Fibroblast of lung (primary cell): ENCODE data around the gene FAM234B. TPM values are rescaled to one million over a fixed set of nuclear protein-coding genes. Genes with fewer than 3 reads are reported as not detected.

Experiments
- DNase-seq, 2 donors: peaks; one replicate each; pipeline versions ENCODE4 v3.0.0 to v3.0.0-alpha.2; 2010; ENCODE audit warnings: low read depth in 2 of 2
- H2AFZ ChIP-seq: 2 replicates; pipeline ENCODE4 v1.5.1; 2012; ENCODE audit warnings: low read length, control low read depth, inconsistent platforms
- H3K27ac ChIP-seq: 2 replicates; pipeline ENCODE4 v1.5.1; 2011; ENCODE audit warnings: low read length, control low read depth; ENCODE audit not compliant: insufficient read depth
- H3K27me3 ChIP-seq: 2 replicates; pipeline ENCODE4 v1.5.1; 2011; ENCODE audit warnings: mild to moderate bottlenecking, low read length; ENCODE audit not compliant: control insufficient read depth, insufficient read depth
- H3K36me3 ChIP-seq: 2 replicates; pipeline ENCODE4 v1.5.1; 2011; ENCODE audit warnings: low read length; ENCODE audit not compliant: control insufficient read depth, insufficient read depth
- H3K4me1 ChIP-seq: 2 replicates; pipeline ENCODE4 v1.5.1; 2011; ENCODE audit warnings: low read length; ENCODE audit not compliant: control insufficient read depth, insufficient read depth; ENCODE audit errors: extremely low read depth
- H3K4me2 ChIP-seq: 2 replicates; pipeline ENCODE4 v1.5.1; 2011; ENCODE audit warnings: low read length, control low read depth; ENCODE audit not compliant: insufficient read depth; ENCODE audit errors: extremely low read depth
- H3K4me3 ChIP-seq, 4 experiments: fragments of 200-600 bp in 1 of 4; sonication (generic) in 1 of 4; replicated peaks in 1 of 4; 2 replicates each; pipeline ENCODE4 v1.5.1; 2011 to 2016; ENCODE audit warnings: low read length in 4 of 4, low read depth in 3 of 4, mild to moderate bottlenecking in 3 of 4, control low read depth in 2 of 4, inconsistent platforms in 1 of 4, mixed read lengths in 1 of 4; ENCODE audit not compliant: insufficient read depth in 1 of 4; ENCODE audit errors: control extremely low read depth in 1 of 4
- H3K79me2 ChIP-seq: 2 replicates; pipeline ENCODE4 v1.5.1; 2012; ENCODE audit warnings: mild to moderate bottlenecking, low read length, inconsistent platforms; ENCODE audit not compliant: control insufficient read depth, insufficient read depth
- H3K9ac ChIP-seq: 2 replicates; pipeline ENCODE4 v1.5.1; 2011; ENCODE audit warnings: mild to moderate bottlenecking, low read length, control low read depth; ENCODE audit not compliant: insufficient read depth
- H3K9me3 ChIP-seq: 2 replicates; pipeline ENCODE4 v1.5.1; 2012; ENCODE audit warnings: low read depth, low read length; ENCODE audit not compliant: control insufficient read depth, insufficient read depth
- H4K20me1 ChIP-seq: 2 replicates; pipeline ENCODE4 v1.5.1; 2011; ENCODE audit warnings: low read length; ENCODE audit not compliant: control insufficient read depth, insufficient read depth; ENCODE audit errors: extremely low read depth
- EZH2 ChIP-seq: IDR thresholded peaks from 2 replicates; pipeline ENCODE4 v1.5.1; 2012; ENCODE audit warnings: low read length, control low read depth, mild to moderate bottlenecking; ENCODE audit errors: missing control alignments
- polyA plus RNA-seq, 2 donors: library from polyadenylated mRNA; depleted of rRNA in 1 of 2; stranded (reverse) in 1 of 2; unstranded in 1 of 2; fragments of >200 nt; gene quantifications; 2 replicates each; pipeline ENCODE4 v1.2.1, GENCODE V29; 2011 to 2012; ENCODE audit warnings: missing spikeins in 1 of 2
- total RNA-seq: library from RNA; depleted of rRNA; stranded (reverse); fragments of >200 nt; gene quantifications from 2 replicates; pipeline ENCODE4 v1.2.1, GENCODE V29; 2014
- TF ChIP-seq, protein P1 (sequence below), 2 donors: IDR thresholded peaks in 1 of 2; conservative IDR thresholded peaks in 1 of 2; 1 replicate in 1 of 2; 2 replicates in 1 of 2; pipeline ENCODE4 v1.5.1; 2011 to 2012; ENCODE audit warnings: low read length in 2 of 2, control low read depth in 1 of 2, inconsistent platforms in 1 of 2, low read depth in 1 of 2, mild to moderate bottlenecking in 1 of 2

The FAM234B gene
- total and polyA plus RNA-seq, 2 donors (not counting 1 experiment from before 2014, with no cell fraction given): 7.3 to 10.4 TPM

GRCh38 chr12:13104409-13104808, 60.2 kb downstream of the FAM234B start:
- Histone ChIP-seq H4K20me1 (no peaks in the 10 kb centered on the region), H3K27me3 (no peaks in the 10 kb centered on the region), H3K9me3 (no peaks in the 10 kb centered on the region), H3K4me1 (peaks cover 24% of the 10 kb centered on the region), H3K4me2 (no peak overlapping the region), H3K4me3 (no peak overlapping the region), H3K36me3 (no peaks in the 10 kb centered on the region), H3K79me2 (no peaks in the 10 kb centered on the region), H2AFZ (no peak overlapping the region), H3K27ac (no peak overlapping the region), H3K9ac (no peak overlapping the region)
- no peak for DNase-seq
- TF ChIP-seq, protein P1, sequence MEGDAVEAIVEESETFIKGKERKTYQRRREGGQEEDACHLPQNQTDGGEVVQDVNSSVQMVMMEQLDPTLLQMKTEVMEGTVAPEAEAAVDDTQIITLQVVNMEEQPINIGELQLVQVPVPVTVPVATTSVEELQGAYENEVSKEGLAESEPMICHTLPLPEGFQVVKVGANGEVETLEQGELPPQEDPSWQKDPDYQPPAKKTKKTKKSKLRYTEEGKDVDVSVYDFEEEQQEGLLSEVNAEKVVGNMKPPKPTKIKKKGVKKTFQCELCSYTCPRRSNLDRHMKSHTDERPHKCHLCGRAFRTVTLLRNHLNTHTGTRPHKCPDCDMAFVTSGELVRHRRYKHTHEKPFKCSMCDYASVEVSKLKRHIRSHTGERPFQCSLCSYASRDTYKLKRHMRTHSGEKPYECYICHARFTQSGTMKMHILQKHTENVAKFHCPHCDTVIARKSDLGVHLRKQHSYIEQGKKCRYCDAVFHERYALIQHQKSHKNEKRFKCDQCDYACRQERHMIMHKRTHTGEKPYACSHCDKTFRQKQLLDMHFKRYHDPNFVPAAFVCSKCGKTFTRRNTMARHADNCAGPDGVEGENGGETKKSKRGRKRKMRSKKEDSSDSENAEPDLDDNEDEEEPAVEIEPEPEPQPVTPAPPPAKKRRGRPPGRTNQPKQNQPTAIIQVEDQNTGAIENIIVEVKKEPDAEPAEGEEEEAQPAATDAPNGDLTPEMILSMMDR (conservative IDR thresholded peaks at IDR 0.05 in 1 of 2, IDR thresholded peaks at IDR 0.05 in 1 of 2; ENCODE audit: low read depth in 1 of 2, low read length in 2 of 2): no peak
- no peak for TF ChIP-seq EZH2

- H3K27ac ChIP-seq: no peak overlapping the region
Measured at GRCh38 chr12:13105781-13106180, 61.6 kb downstream of the FAM234B start.

DNA sequence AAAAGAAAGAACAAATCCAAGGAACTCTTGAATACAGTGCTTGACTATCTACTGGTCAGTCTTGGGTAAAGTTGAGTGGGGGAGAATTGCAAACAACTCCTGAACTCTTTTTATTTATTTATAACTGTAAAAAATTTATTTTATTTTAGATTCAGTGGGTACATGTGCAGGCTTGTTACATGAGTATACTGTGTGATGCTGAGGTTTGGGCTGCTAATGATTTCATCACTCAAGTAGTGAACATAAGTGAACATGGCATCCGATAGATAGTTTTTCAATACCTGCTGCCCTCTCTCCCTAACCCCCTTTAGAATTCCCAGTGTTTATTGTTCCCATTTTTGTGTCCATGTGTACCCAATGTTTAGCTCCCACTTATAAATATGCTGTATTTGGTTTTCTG, 62.5 kb downstream of the FAM234B start:
- Histone ChIP-seq H3K4me2 (no peak overlapping the region), H3K27me3 (no peaks in the 10 kb centered on the region), H3K4me1 (peaks cover 8% of the 10 kb centered on the region), H3K9me3 (no peaks in the 10 kb centered on the region), H2AFZ (no peak overlapping the region), H3K79me2 (no peaks in the 10 kb centered on the region), H3K27ac (no peak overlapping the region), H3K9ac (no peak overlapping the region), H3K4me3 (no peak overlapping the region), H3K36me3 (no peaks in the 10 kb centered on the region), H4K20me1 (no peaks in the 10 kb centered on the region)
- no peak for TF ChIP-seq EZH2
- DNase-seq: no peak

More at GRCh38 chr12:13105781-13106180, 61.6 kb downstream of the FAM234B start:
- Histone ChIP-seq H4K20me1 (no peaks in the 10 kb centered on the region), H3K9me3 (no peaks in the 10 kb centered on the region), H3K36me3 (no peaks in the 10 kb centered on the region), H3K9ac (no peak overlapping the region), H3K4me2 (no peak overlapping the region), H3K4me3 (no peak overlapping the region), H2AFZ (no peak overlapping the region), H3K79me2 (no peaks in the 10 kb centered on the region), H3K27me3 (no peaks in the 10 kb centered on the region), H3K4me1 (peaks cover 11% of the 10 kb centered on the region)
- no peak for DNase-seq
- TF ChIP-seq, protein P1 (conservative IDR thresholded peaks at IDR 0.05 in 1 of 2, IDR thresholded peaks at IDR 0.05 in 1 of 2; ENCODE audit: low read depth in 1 of 2, low read length in 2 of 2): no peak
- TF ChIP-seq EZH2: no peak
